GM23338 (cell line): ENCODE data around the gene SEC61A1. TPM values are rescaled to one million over a fixed set of nuclear protein-coding genes. Genes with fewer than 3 reads are reported as not detected.

ENCODE experiments used
- ATAC-seq: fragments of 200-7000 bp; cut with Tn5 transposase; 3 replicates; pipeline ENCODE4 v1.9.1; 2020
- DNase-seq: peaks from one replicate; pipeline ENCODE4 v3.0.0-alpha.2; 2015; ENCODE audit warnings: low spot score
- H2AFZ ChIP-seq: fragments of 200-600 bp; sonication (generic); 2 replicates; pipeline ENCODE4 v1.8.0; 2016; ENCODE audit warnings: antibody characterized with exemption, mild to moderate bottlenecking, moderate library complexity
- H3F3A ChIP-seq: fragments of 200-600 bp; sonication (generic); replicated peaks from 2 replicates; pipeline ENCODE4 v1.8.0; 2017; ENCODE audit warnings: antibody characterized with exemption, mixed run types, low read depth
- H3K27ac ChIP-seq: fragments of 200-600 bp; sonication (generic); 2 replicates; pipeline ENCODE4 v1.6.1; 2016; ENCODE audit warnings: low read depth
- H3K27me3 ChIP-seq: fragments of 200-600 bp; sonication (generic); 2 replicates; pipeline ENCODE4 v1.8.0; 2016; ENCODE audit warnings: mild to moderate bottlenecking, mixed run types, moderate library complexity; ENCODE audit not compliant: insufficient read depth
- H3K36me3 ChIP-seq: fragments of 200-600 bp; sonication (generic); 2 replicates; pipeline ENCODE4 v1.8.0; 2016; ENCODE audit warnings: mild to moderate bottlenecking; ENCODE audit not compliant: insufficient read depth
- H3K4me1 ChIP-seq: fragments of 200-600 bp; sonication (generic); 2 replicates; pipeline ENCODE4 v1.8.0; 2016; ENCODE audit warnings: mild to moderate bottlenecking, moderate library complexity; ENCODE audit not compliant: insufficient read depth
- H3K4me2 ChIP-seq: fragments of 200-600 bp; sonication (generic); 2 replicates; pipeline ENCODE4 v1.7.1; 2017; ENCODE audit warnings: mixed run types
- H3K4me3 ChIP-seq: fragments of 200-600 bp; sonication (generic); 2 replicates; pipeline ENCODE4 v1.6.1; 2016; ENCODE audit warnings: mixed run types
- H3K79me2 ChIP-seq: fragments of 200-600 bp; sonication (generic); replicated peaks from 2 replicates; pipeline ENCODE4 v1.8.0; 2017; ENCODE audit warnings: mild to moderate bottlenecking; ENCODE audit not compliant: insufficient read depth
- H3K9me2 ChIP-seq: fragments of 200-600 bp; sonication (generic); 2 replicates; pipeline ENCODE4 v1.8.0; 2017; ENCODE audit not compliant: insufficient read depth
- H4K20me1 ChIP-seq: fragments of 200-600 bp; sonication (generic); replicated peaks from 2 replicates; pipeline ENCODE4 v1.8.0; 2017; ENCODE audit warnings: mild to moderate bottlenecking; ENCODE audit not compliant: insufficient read depth
- H3K27ac Mint-ChIP-seq: 2 replicates; pipeline ENCODE4 v1.8.0; 2020; ENCODE audit warnings: inconsistent platforms, mild to moderate bottlenecking, moderate library complexity, mixed read lengths
- H3K27me3 Mint-ChIP-seq: 3 replicates; pipeline ENCODE4 v1.8.0; 2022; ENCODE audit warnings: low read depth, mild to moderate bottlenecking, moderate library complexity, mixed read lengths, inconsistent platforms; ENCODE audit not compliant: insufficient read depth, poor library complexity
- H3K36me3 Mint-ChIP-seq: 3 replicates; pipeline ENCODE4 v1.8.0; 2021; ENCODE audit warnings: low read depth, mild to moderate bottlenecking, inconsistent platforms, moderate library complexity, mixed read lengths
- H3K4me1 Mint-ChIP-seq: 3 replicates; pipeline ENCODE4 v1.8.0; 2020; ENCODE audit warnings: mild to moderate bottlenecking, inconsistent platforms, mixed read lengths
- H3K4me3 Mint-ChIP-seq: 3 replicates; pipeline ENCODE4 v1.8.0; 2021; ENCODE audit warnings: moderate library complexity, mild to moderate bottlenecking, inconsistent platforms, mixed read lengths
- H3K9me3 Mint-ChIP-seq: 3 replicates; pipeline ENCODE4 v1.8.0; 2020; ENCODE audit warnings: moderate library complexity, mild to moderate bottlenecking, inconsistent platforms, mixed read lengths
- CREB1 ChIP-seq: fragments of 250-450 bp; sonication (Bioruptor Pico); IDR thresholded peaks from 2 replicates; pipeline ENCODE4 v1.5.0; 2020; ENCODE audit warnings: low read depth, mild to moderate bottlenecking, moderate library complexity
- EZH2 ChIP-seq: fragments of 200-600 bp; sonication (generic); IDR thresholded peaks from one replicate; pipeline ENCODE4 v1.8.0; 2017; ENCODE audit warnings: antibody characterized with exemption, mild to moderate bottlenecking, low read depth; ENCODE audit not compliant: unreplicated experiment
- JUNB ChIP-seq: IDR thresholded peaks from one replicate; pipeline ENCODE4 v1.6.1; 2016; ENCODE audit warnings: antibody characterized with exemption; ENCODE audit not compliant: unreplicated experiment
- NANOG ChIP-seq: IDR thresholded peaks from 2 replicates; pipeline ENCODE4 v1.6.1; 2016; ENCODE audit warnings: antibody characterized with exemption, borderline replicate concordance
- POLR2AphosphoS5 ChIP-seq: IDR thresholded peaks from 2 replicates; pipeline ENCODE4 v1.6.1; 2016; ENCODE audit warnings: antibody characterized with exemption, low read depth
- ZNF331 ChIP-seq: fragments of 250-450 bp; sonication (Bioruptor Pico); IDR thresholded peaks from 2 replicates; pipeline ENCODE4 v1.5.0; 2020; ENCODE audit warnings: low read depth, mild to moderate bottlenecking, moderate library complexity
- polyA plus RNA-seq: library from polyadenylated mRNA; unstranded; fragments of >200 nt; fragmentation: Nextera tagmentation; extraction: Ambion mirVana; gene quantifications from 2 replicates; pipeline ENCODE4 v1.2.1, GENCODE V29; 2016
- total RNA-seq: library from RNA; depleted of rRNA; stranded (reverse); fragments of >200 nt; shearing (Covaris generic); gene quantifications from 2 replicates; pipeline ENCODE4 v1.2.3, GENCODE V29; 2014
- TF ChIP-seq, protein P1 (sequence below): IDR thresholded peaks from 2 replicates; pipeline ENCODE4 v1.6.1; 2016; ENCODE audit warnings: antibody characterized with exemption
- TF ChIP-seq, protein P2 (sequence below), 2 experiments: fragments of 200-600 bp in 1 of 2; sonication (generic) in 1 of 2; conservative IDR thresholded peaks; 2 replicates each; pipeline versions ENCODE4 v1.5.1 to v1.6.1; 2016 to 2017; ENCODE audit warnings: antibody characterized with exemption in 2 of 2, low read depth in 2 of 2, mild to moderate bottlenecking in 2 of 2, moderate library complexity in 1 of 2

SEC61A1 gene
- total and polyA plus RNA-seq, 2 experiments from 2014 or later, result 44.8 to 184 TPM

DNA sequence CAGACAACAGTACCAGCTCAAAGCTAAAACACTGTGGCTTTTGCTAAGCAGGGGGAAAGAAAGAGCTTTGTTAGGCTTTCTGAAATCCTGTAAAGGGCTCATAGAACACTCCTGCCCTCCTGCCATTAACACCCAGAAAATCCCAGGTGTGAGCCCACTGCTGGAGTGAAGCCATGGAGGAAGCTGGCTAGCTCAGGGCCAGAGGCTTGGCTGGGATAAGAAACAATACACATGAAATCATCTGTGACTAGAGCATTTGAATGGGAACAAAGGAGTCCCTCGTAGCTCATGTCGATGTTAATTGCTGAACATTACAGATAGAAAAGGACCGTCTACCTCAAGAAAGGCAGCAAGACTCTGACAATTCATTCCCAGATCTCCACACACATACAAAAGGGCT is 47.9 kb downstream of the SEC61A1 start (continued):
- TF ChIP-seq EZH2 (no peak), ZNF331 (no peak), NANOG (no peak), POLR2AphosphoS5 (no peak), CREB1 (CRISPR knock-in tag) (no peak), JUNB (no peak)
- TF ChIP-seq, protein P1, sequence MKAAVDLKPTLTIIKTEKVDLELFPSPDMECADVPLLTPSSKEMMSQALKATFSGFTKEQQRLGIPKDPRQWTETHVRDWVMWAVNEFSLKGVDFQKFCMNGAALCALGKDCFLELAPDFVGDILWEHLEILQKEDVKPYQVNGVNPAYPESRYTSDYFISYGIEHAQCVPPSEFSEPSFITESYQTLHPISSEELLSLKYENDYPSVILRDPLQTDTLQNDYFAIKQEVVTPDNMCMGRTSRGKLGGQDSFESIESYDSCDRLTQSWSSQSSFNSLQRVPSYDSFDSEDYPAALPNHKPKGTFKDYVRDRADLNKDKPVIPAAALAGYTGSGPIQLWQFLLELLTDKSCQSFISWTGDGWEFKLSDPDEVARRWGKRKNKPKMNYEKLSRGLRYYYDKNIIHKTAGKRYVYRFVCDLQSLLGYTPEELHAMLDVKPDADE, result no peak
- TF ChIP-seq, protein P2, sequence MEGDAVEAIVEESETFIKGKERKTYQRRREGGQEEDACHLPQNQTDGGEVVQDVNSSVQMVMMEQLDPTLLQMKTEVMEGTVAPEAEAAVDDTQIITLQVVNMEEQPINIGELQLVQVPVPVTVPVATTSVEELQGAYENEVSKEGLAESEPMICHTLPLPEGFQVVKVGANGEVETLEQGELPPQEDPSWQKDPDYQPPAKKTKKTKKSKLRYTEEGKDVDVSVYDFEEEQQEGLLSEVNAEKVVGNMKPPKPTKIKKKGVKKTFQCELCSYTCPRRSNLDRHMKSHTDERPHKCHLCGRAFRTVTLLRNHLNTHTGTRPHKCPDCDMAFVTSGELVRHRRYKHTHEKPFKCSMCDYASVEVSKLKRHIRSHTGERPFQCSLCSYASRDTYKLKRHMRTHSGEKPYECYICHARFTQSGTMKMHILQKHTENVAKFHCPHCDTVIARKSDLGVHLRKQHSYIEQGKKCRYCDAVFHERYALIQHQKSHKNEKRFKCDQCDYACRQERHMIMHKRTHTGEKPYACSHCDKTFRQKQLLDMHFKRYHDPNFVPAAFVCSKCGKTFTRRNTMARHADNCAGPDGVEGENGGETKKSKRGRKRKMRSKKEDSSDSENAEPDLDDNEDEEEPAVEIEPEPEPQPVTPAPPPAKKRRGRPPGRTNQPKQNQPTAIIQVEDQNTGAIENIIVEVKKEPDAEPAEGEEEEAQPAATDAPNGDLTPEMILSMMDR (conservative IDR thresholded peaks at IDR 0.05; ENCODE audit: low read depth in 2 of 2), result no peak

DNA sequence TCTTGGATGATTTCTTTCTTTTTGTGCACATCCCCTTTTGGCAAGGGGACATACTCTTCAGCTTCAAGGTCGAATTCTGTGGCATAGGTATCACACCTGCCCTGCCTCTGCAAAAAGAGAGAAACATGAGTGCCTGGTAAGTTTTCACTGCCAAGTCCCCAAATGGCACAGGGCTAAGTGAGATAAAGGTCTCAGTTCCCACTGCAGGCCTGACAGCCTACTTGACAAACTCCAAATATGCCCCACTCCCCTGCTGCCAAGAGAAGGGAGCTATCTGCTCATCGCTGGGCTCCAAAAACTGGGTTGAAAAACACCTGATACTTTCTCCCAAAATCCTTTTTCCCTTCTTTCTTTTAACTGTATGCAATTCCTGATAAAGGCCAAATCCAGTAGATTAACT is 48.4 kb downstream of the SEC61A1 start:
- Histone ChIP-seq H3K79me2 (peaks cover 56% of the 10 kb centered on the region), H3K27ac (0 out of 2 replicates have a peak overlapping the region, but pooled peaks have one; percentile 87), H3K4me1 (peaks cover 60% of the 10 kb centered on the region), H3K36me3 (peaks cover 39% of the 10 kb centered on the region), H3F3A (0 out of 2 replicates have a peak, but pooled peaks cover 10% of the 10 kb centered on the region), H3K4me3 (no peak overlapping the region), H3K27me3 (no peaks in the 10 kb centered on the region), H2AFZ (no peak overlapping the region), H3K4me2 (no peak overlapping the region), H4K20me1 (peaks cover 40% of the 10 kb centered on the region), H3K9me2 (no peaks in the 10 kb centered on the region)
- no peak for ATAC-seq
- TF ChIP-seq, protein P2 (conservative IDR thresholded peaks at IDR 0.05; ENCODE audit: low read depth in 2 of 2), result no peak
- no peak for TF ChIP-seq CREB1 (CRISPR knock-in tag)
- Mint-ChIP-seq H3K27me3 (no peaks in the 10 kb centered on the region), H3K4me3 (no peak overlapping the region), H3K27ac (0 out of 2 replicates have a peak overlapping the region, but pooled peaks have one; percentile 46), H3K4me1 (peaks cover 54% of the 10 kb centered on the region), H3K9me3 (no peaks in the 10 kb centered on the region), H3K36me3 (peaks cover 94% of the 10 kb centered on the region)
- DNase-seq, result no peak
